ENCODE data around the gene ENDOV.

Gene ENDOV

DNA sequence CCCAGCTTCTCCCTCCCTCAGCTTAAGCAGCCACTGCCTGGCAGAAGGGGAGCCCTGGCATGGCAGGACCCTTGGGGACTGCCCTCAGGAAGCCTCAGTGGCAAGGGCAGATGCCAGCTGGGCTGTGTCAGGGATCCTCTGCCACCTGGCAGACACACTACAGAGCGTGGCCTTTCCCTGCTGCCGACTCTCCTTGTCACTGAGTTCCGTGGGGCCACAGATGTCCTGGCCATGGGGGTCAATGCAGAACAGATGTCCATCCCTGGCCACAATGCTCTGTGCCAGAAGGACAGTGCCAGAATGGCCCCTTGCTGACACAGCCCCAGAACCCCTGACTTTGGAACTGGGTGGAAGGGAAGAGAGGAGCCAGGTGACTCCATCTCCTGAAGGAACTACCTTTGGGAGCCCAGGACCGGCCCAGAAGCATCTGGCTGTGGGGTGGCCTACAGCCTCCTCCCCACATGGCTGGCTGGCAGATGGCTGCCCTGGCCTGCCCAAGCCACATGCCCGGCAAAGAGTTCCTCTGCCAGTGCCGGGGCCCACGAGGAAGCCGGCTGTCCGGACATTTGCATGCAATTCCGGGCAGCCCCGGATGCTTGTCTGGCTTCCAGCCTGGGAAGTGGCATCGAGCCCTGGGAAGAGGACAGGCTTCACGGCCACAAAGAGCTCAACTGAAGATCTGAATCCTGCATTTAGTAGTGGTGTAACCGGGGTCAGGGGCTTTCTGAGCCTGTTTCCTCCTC lies 37.4 kb downstream of the ENDOV start:
- DNase-seq: no peak

DNA sequence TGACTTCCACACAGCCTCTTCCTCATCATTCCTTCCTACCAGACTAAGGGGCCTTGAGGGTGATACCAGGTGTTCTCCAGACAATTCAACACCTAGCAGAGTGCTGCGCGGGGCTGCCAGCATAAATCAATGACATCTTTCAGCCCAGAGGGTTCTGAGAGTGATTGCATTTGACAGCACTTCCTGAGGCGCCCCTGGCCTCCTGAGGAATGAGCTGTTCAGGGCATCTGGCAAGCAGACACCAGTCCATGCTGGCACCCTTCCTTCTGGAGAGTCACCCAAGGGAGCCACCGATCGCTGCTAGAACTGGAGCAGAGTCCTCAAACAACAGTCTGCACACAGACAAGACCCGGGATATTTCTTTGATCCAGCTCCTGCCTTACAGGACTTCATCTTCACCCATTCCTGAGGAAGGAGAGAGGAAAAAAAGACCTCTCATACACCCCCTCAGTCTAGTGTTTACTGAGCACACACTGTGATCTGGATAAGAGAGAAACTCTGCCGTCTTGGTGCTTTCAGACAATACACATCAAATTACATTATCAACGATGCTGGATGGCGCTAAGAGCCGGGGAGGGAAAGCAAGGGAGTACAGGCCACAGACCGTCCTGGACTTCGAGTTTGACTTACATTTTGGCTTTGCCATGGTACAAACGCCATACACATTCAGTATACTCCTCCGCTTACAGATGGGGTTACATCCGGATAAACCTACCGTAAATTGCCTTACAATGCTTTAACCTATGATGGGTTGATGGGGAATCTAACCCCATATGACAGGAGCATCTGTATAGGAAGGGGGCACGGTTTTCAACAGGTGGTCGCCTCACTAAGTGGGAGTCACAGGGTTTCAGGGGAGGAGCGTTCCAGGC lies 38.4 kb downstream of the ENDOV start:
- no peak for DNase-seq

DNA sequence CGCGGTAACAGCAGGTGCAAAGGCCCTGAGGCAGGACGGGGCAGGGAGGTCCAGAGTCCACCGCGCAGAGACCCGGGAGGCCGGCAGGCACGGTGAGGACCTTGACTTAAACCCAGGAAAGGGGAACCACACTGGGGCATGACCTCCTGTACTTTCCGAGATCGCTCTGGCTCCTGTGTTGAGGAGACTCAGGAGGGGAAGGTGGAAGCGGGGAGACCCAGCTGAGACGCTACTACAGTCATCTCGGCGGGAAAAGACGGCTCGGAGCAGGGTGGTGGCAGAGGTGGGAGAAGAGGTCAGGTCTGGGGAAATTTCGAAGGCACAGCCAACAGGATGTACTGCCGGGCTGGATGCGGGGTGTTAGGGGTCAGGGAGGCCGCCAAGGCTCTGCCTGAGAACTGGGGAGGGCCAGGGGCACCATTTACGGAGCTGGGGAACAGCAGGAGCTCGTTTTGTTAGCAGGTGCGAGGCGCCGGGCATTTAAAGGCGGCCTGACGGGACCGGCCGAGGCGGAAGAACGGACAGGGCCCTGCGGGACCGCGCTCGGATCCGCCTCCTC lies 39.1 kb downstream of the ENDOV start:
- no peak for DNase-seq

DNA sequence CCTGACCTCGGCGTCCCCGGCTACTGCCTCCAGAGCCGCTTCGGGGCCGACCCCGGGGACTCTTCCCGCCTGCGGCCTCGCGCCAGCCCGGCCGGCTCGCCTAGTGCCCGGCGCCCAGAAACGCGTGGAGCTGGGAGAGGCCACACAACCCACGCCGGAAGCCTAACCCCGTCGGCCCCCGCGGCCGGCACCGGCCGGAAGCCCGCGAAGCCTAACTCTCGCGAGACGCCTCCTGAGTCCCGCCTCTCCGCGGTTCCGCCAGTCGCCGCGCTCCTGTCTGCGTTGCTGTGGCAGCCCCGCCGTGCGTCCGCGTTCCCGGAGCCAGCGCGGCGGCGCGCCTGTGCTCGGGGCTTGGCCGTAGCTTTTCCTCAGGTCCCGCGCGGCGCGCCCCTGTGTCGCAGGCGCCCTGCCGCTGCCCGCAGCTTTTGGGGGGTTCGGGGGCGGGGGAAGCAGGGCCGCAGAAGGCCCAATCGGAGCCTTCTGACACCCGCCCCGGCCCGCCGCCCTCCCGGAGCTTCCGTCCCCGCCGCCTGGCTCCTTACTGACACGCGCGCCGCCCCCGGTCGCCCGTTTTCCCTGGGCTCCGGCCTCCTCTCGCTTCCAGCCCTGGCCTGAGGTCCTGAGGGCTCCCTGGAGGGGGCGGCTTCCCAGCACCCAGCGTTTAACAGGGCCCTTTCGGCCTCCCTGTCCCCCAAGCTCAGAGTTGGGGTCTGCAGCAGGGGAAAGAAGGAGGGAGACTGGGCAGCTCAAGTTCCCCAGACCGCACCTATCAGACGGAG lies 39.8 kb downstream of the ENDOV start:
- DNase-seq: peak; percentile 97

DNA sequence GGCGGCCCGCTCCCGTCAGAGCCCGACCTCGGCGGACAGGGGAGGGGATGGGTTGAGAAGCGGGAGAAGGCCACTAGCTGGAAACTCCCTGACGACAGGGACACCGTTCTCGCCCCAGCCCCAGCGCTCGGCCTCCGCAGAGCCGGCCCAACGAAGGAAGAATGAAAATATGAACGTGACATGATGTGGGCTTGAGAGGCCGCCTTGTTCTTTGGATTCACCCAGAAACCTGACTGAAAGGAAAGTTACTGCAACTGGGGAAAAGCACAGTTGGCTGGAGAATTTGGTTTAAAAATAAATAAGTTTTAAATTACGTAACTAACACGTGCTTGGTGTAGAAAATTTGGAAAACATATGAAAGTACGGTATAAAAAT lies 40.4 kb downstream of the ENDOV start:
- DNase-seq: no peak

DNA sequence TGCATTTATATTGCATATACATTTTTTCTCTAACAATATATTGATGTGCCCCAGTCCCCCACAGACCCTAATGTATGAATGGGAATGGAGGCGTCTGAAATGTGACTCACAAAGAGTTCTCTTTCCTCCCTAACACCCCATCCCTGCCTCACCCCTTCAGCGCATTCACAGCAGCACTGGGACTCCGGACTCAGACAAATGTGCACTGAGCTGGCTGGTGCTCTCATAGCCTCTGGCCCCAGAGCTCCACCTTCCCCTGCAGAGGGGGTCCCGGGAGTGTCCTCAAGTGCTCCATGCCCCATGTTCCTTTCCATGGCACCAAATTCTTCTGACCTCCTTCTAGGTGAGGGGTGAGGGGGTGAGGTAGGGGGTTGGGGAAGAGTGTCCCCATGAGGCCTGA lies 40.8 kb downstream of the ENDOV start:
- DNase-seq: no peak

DNA sequence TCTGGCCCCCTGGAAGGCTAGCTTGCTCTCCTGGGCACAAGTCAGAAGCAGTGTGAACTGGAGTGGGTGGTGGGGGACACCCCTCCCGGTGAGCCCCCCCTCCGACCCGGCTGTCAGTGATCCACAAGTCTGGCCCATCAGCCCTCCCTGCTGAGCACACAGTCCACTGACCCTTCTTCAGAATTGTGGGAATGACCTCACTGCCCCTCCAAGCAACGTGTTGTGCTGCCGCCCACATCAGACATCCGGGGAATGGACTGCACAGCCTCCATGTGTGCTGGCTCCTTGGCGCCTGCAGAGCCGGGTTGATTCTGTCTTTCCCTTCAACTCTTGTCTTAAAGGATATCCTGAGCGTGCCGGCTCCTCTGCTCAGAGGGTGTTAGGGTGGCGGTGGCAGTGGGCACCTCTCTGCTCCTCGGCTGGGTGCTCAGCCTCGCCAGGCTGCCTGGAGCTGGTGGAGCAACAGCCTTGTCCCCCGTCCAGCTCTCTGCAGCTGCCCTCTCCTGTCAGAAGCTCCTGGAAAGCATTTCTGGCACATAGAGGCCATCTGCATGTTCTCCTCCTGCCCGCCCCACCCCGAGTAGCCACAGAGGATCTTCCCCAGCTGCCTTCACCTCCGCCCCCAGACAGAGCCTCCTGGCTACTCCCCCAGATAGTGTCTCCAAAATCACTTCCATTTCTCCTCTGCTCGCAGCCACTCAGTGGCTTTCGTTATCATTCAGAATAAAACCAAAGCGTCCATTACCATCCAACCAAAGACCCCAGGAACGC lies 41.7 kb downstream of the ENDOV start:
- DNase-seq: peak; percentile 75

DNA sequence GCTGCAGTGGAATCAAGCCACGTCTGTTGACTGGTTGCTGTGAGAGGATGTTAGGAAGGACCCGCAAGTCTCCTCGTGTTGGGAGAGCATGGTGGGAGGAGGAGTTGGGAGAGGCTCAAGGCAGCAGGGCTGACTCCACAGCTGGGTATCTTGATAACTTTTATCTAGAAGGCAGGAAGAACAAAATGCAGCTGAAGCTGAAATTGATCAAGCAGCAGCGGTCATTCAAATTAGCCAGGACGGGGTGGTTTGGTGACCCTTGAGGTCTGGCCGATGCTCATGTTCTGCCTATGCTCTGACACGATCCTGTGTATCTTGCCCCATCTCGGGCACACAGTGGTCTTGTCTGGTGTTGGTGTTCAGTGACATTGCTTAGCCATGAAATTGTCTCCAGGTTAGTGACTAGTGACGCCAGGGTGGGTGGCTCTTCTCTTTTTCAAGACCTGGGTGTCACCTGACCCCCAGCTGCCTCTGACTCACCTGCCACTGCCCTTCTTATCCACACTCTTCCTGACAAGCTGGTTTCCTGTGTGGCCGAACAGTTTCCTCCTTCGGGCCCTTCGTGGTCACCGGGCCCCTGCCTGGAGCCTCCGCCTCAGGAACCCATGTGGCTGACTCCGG lies 42.4 kb downstream of the ENDOV start:
- no peak for DNase-seq

DNA sequence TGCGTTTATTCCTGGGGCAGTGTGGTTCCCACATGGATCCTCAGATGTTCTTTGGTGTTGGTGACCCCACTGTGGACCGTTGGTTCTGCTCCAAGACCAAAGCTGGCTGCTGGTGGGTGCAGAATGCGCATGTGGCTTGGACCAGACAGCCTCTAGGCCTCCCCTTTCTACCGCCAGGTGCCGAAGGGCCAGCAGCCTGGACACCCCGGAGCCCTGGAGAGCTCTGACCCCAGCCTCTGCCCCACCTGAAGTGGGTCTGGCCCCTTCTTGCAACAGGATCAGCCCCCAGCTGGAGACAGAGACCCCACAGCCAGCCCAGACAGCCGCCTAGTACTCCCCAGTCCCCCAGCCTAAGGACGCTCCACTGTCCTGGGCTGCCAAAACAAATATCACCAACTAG lies 43.0 kb downstream of the ENDOV start:
- DNase-seq: no peak

DNA sequence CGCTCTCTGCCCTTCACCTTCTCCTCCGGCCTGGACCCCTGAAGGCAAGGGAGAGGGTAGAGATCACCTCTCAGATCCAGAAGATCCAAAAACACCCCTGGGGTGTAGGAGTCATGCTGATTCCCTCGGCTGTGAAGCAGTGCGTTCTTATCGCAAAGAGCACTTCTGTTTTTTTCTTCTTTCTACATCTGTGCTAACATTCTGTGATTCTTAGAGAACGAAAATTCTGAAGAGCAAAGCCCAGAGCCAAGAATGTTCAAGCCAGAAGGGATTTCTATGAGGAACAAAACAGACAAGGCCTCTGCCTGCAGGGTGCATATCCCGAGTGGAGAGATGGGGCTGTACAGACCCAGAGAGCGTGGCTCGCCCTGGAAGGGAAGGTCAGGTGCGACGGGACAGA lies 44.3 kb downstream of the ENDOV start:
- DNase-seq: no peak

DNA sequence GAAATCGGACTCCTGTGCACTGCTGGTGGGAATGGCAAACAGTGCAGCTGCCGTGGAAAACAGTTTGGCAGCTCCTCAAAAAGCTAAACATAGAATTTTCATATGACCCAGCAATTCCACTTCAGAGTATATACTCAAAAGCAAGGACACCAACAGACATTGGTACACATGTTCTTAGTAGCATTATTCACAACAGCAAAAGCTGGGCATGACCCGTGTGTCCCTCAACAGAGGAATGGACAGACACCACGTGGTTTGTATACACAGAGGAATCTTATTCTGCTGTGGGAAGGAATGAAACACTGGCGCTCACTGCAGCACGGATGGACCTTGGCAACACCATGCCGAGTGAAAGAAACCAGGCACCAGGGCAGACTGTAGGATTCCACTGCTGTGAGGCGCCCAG lies 45.5 kb downstream of the ENDOV start:
- no peak for DNase-seq

DNA sequence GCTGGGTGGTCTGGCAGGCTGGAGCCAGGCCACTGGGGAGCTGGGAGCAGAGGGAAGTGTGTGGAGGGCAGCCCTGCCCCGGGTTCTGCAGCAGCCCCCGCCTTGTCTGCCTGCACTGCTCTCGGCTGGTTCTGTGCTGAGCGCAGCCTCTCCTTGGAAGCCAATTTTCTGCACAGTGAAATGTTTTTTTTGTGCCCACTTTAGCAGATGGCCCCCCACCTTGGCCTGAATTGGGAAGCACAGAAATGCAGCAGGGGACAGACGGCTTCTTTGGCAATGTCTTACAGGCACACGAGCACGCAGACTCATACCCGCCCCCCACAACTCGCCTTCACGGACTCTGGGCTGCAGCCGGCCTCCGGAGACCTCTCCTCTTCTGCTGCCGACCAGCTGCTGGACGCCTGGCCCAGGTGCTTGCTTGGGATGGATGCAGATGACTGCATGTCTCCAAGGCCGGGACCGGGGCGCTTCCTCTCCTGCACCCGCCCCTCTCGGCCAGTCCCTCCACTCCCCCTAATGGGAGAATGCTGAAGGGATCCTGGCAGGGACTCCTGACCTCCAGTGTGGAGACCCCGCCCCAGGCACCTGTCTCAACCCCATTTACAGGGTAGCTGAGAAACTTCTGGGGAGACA lies 46.7 kb downstream of the ENDOV start:
- DNase-seq: no peak

DNA sequence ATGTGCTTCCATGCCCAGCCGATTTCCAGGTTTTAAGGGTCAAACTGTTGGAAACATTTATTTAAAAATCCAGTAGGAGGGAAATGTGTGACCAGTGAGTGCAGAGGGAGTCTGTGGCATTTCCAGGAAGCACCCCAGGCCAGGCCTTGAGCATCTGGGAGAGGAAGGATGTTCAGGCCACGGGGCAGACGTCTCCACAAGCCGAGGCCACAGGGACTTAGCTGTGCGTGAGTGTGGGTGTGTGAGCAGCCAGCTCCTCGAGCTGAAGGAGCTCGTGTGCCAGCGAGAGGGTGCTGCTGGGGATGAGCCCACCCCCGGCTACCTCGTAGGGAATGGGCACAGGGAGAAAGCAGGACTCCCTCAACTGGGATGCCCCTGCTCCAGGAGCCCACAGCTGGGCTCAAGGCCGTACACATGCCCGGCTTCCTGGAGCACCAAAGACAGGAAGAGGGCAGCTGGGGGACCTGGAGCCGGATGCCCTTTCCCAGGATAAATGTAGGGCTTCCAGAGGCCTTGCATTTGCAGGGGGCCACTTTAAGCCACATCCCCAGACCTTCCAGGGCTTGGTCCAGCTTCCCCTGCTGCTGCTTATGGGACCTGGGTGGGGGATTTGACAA lies 48.9 kb downstream of the ENDOV start:
- no peak for DNase-seq

DNA sequence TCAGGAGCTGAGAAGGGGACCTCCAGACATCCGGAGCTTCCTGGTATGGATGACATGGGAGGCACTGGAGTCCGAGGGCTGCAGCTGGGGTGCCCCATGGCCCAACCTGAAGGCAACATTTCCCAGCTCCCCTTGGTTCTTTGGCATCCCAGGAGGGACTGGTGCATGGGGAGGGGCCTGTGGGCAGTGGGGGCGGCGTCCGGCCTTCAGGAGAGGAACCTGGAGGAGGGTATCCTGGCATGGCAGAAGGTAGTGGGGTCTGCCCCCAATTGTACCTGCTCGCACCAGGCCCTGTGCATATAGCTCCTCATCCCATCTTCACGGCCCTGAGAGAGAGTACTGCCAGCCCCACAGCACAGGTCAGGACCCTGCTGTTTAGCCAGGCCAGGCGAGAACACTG lies 49.5 kb downstream of the ENDOV start:
- DNase-seq: no peak

DNA sequence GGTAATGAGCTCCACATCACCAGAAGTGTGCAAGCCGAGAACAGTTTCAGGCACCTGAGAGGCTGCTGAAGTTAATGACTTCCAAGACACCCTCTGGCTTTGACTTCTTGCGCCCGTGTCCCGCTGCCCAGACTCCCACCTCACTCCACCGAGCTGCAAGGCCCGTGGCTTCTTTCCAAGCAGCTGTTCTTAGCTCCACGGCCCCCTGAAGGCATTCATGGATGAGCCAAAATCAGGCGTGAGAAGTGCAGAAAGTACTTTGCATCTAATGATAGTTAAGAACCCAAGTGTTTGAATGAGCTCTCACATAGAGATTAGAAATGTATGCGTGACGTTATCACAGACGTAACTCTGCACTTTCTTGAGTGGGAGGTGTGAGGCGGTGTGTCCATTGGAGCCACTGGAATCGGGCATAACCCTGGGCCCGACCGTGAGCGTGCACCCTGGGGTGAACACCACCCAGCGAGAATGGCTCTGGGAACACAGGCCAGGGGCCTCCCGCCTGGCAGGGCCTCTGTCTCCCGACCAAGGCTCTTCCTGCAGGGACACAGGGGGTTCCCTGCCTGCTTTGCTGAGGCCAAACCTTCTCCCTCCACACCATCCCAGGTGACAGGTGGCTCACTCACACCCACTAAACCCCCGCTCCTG lies 50.5 kb downstream of the ENDOV start:
- DNase-seq: peak; percentile 52

DNA sequence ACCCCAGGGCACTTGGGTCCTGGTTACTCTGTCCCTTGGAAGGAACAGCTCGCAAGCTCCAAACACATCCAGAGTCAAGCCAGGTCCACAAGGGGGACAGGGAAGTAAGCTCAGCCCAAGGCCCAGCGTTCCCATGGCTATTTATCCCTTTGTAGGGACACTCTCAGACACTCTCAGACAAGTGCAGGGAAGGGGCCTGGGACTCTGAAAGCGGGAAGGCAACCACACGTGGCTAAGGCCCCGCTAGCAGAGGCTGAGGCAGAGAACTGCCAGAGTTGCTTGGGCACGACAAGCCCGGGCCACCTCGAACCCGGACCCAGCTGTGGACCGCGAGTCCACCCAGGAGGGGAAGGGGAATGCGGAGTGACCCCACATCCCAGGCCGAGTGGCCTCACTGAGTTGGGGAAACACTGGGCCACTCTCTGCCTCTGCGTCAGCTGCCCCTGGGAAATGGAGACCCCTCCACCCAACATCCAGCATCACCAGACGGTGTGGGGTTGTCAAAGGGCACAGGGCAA lies 51.3 kb downstream of the ENDOV start:
- no peak for DNase-seq

DNA sequence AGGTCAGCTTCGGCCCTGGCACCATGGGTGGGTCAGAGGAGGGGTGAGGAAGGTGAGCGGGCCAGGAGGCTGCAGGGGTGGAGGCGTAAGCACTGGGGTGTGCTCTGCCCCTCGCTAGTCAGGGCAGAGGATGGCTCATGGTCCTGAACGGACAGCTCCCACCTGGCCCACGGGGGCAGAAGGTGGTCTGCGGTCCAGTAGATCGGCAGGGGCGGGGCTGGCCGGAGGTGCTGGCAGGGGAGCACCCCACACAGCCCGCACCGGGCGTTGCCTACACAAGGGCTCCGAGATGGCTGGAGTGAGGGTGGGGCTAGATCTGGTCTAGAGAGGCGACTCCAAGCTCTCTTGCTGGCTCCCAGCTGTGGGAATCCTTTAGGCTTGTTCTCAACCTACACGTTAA lies 53.3 kb downstream of the ENDOV start:
- DNase-seq: no peak

DNA sequence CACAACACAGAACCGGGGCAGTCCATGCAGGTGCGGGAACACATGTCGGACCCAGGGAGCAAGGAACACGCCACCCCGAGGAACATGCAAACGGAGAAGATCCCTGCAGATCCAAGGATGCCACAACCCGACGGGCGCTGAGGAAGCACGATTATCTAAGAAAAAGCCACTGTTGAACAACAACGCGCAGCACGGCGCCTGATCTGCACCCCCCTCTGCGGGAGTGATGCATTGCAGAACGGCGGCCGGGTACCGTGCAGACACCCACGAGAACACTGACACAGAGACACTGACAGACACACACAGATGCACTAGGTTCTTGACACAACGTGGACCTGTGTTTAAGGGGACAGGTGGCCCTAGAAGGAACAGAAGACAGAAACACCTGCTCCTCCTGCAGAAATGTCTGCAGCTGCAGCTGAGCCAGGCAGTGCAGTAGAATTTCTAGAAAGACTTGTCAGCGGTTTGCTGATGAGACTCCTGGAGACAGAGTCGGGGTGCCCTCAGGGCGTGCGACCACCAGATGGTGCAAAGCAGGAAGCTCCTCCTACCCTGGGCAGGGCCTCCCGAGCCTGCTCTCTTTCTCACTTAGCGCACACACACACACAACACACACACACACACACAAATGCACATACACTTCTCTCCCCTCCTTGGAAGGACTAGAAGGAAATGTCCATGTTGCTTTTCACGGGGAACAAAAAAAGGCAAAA lies 54.0 kb downstream of the ENDOV start:
- no peak for DNase-seq

DNA sequence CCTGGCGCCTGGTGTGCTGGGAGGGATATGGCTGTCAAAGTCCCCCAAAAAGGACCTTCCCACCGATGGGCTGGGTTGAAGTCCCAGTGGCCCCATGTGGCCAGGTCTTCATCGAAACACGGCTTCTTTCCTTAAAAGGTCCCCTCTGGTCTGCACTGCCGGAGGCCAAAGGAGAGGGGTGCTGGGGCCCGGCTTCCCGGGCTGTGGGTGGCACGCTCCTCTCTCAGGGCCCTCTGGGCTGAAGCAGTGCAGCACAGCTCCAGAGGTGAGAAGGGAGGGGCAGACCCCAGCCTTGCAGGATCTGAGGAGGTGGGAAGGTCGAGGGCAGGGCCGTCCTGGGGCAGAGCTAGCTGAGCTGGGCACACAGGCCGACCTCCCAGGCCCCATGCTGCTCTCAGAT lies 54.7 kb downstream of the ENDOV start:
- DNase-seq: no peak

DNA sequence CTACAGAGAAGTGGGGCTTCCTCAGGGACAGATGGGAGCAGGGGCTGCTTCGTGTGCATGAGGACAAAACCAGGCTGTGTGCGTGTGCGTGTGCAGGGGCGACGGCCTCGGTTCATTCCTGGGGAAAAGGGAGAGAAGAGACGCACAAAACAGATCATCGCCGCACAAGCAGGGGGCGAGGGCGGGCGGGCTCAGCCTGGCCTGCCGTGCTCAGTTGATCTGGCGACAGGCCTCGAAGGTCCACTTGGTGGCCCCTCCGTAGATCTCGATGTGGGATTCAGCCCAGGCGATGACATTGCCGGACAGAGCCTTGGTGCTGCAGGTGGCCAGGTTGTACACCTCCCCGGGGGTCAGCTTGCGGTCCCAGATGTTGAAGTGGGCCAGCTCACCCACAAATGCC lies 55.6 kb downstream of the ENDOV start:
- DNase-seq: no peak

All from femur (tissue), 1 donor.